ENCODE data around the gene WNT10A.

GRCh38 chr2:218850796-218851195, 29.9 kb upstream of the WNT10A start:
- TF ChIP-seq CTCF (conservative IDR thresholded peaks at IDR 0.05; ENCODE audit: low read depth, low read length) = no peak
- TF ChIP-seq EZH2 (IDR thresholded peaks at IDR 0.05; ENCODE audit: borderline replicate concordance, low read depth, low read length, poor library complexity, severe bottlenecking) = no peak

Measured in A673 (cell line).